HEK293 (cell line): ENCODE results near the gene TNFRSF1A.
"Not testable (repeated sequence)": the region's sequence is repeated elsewhere in the genome, so short reads cannot be mapped to it uniquely, and the experiment has no call there.

Source experiments
- CTCF ChIA-PET: fragments of 350-600 bp; formaldehyde crosslinking; extraction: SDS; loops from one replicate; lab custom pipeline; 2021; ENCODE audit warnings: antibody characterized with exemption; lab: Yijun Ruan, JAX
- POLR2A ChIA-PET: fragments of 300-600 bp; formaldehyde crosslinking; extraction: SDS; loops from one replicate; lab custom pipeline; 2020; ENCODE audit warnings: antibody characterized with exemption, inconsistent platforms; lab: Yijun Ruan, JAX
- H3K27ac ChIP-seq: fragments of 200-500 bp; sonication (Bioruptor generic); 2 replicates; pipeline ENCODE4 v1.5.1; 2014; ENCODE audit warnings: low read depth, low read length, control low read depth, inconsistent platforms; ENCODE audit errors: extremely low read depth
- H3K36me3 ChIP-seq, 2 experiments: fragments of 200-500 bp in 1 of 2; sonication (Bioruptor generic) in 1 of 2; 1 replicate in 1 of 2; 2 replicates in 1 of 2; pipeline ENCODE4 v1.5.1; 2014 to 2017; ENCODE audit warnings: inconsistent platforms in 2 of 2, low read length in 2 of 2; ENCODE audit not compliant: control insufficient read depth in 2 of 2, insufficient read depth in 1 of 2
- H3K4me1 ChIP-seq: fragments of 200-500 bp; sonication (Bioruptor generic); 2 replicates; pipeline ENCODE4 v1.5.1; 2014; ENCODE audit warnings: mild to moderate bottlenecking, low read length, inconsistent platforms; ENCODE audit not compliant: control insufficient read depth, insufficient read depth
- H3K4me3 ChIP-seq: 2 replicates; pipeline ENCODE4 v1.5.1; 2011; ENCODE audit warnings: low read depth, mild to moderate bottlenecking, control low read depth, low read length, moderate library complexity
- H3K9me3 ChIP-seq: fragments of 200-500 bp; sonication (Bioruptor generic); 2 replicates; pipeline ENCODE4 v1.5.1; 2014; ENCODE audit warnings: low read depth, low read length, inconsistent platforms; ENCODE audit not compliant: control insufficient read depth, insufficient read depth
- BCL6B ChIP-seq: fragments of 450-650 bp; formaldehyde crosslinking; IDR thresholded peaks from 2 replicates; pipeline ENCODE4 v1.5.1; 2017; ENCODE audit warnings: missing biosample characterization, missing genetic modification characterization
- HOXD13 ChIP-seq: sonication (generic); formaldehyde crosslinking; IDR thresholded peaks from 2 replicates; pipeline ENCODE4 v1.8.0; 2022; ENCODE audit warnings: missing genetic modification reagents, borderline replicate concordance
- MYNN ChIP-seq: fragments of 450-650 bp; formaldehyde crosslinking; IDR thresholded peaks from 2 replicates; pipeline ENCODE4 v1.5.1; 2016; ENCODE audit warnings: missing biosample characterization, missing genetic modification characterization, borderline replicate concordance
- OSR2 ChIP-seq: fragments of 450-650 bp; formaldehyde crosslinking; IDR thresholded peaks from 2 replicates; pipeline ENCODE4 v1.5.1; 2016; ENCODE audit warnings: missing biosample characterization, missing genetic modification characterization
- PBX3 ChIP-seq: sonication (generic); formaldehyde crosslinking; IDR thresholded peaks from 2 replicates; pipeline ENCODE4 v1.8.1; 2022; ENCODE audit warnings: mild to moderate bottlenecking, moderate library complexity, missing genetic modification reagents
- SETDB1 ChIP-seq: IDR thresholded peaks from one replicate; pipeline ENCODE4 v1.6.1; 2017; ENCODE audit warnings: mild to moderate bottlenecking, low read length, moderate library complexity, mixed read lengths; ENCODE audit not compliant: insufficient read length
- SP7 ChIP-seq: fragments of 450-650 bp; formaldehyde crosslinking; IDR thresholded peaks from 2 replicates; pipeline ENCODE4 v1.5.1; 2016; ENCODE audit warnings: missing biosample characterization, missing genetic modification characterization
- TSHZ1 ChIP-seq: fragments of 450-650 bp; formaldehyde crosslinking; IDR thresholded peaks from 2 replicates; pipeline ENCODE4 v1.5.1; 2016; ENCODE audit warnings: missing biosample characterization, missing genetic modification characterization, borderline replicate concordance
- ZBTB17 ChIP-seq: fragments of 450-650 bp; formaldehyde crosslinking; IDR thresholded peaks from 2 replicates; pipeline ENCODE4 v1.5.1; 2016; ENCODE audit warnings: missing biosample characterization, missing genetic modification characterization
- ZNF146 ChIP-seq: fragments of 450-650 bp; formaldehyde crosslinking; IDR thresholded peaks from 2 replicates; pipeline ENCODE4 v1.5.1; 2016; ENCODE audit warnings: missing biosample characterization, missing genetic modification characterization
- ZNF148 ChIP-seq: fragments of 450-650 bp; formaldehyde crosslinking; IDR thresholded peaks from 2 replicates; pipeline ENCODE4 v1.5.0; 2017; ENCODE audit warnings: missing biosample characterization, missing genetic modification characterization, borderline replicate concordance
- ZNF19 ChIP-seq: fragments of 450-650 bp; formaldehyde crosslinking; IDR thresholded peaks from 2 replicates; pipeline ENCODE4; 2016; ENCODE audit warnings: missing biosample characterization, missing genetic modification characterization, low read depth
- ZNF214 ChIP-seq: fragments of 450-650 bp; formaldehyde crosslinking; IDR thresholded peaks from 2 replicates; pipeline ENCODE4 v1.5.1; 2017; ENCODE audit warnings: missing biosample characterization, mild to moderate bottlenecking, missing genetic modification characterization, borderline replicate concordance
- ZNF362 ChIP-seq: fragments of 450-650 bp; formaldehyde crosslinking; IDR thresholded peaks from 2 replicates; pipeline ENCODE4 v1.5.1; 2016; ENCODE audit warnings: missing biosample characterization, missing genetic modification characterization
- ZNF391 ChIP-seq: fragments of 450-650 bp; formaldehyde crosslinking; IDR thresholded peaks from 2 replicates; pipeline ENCODE4 v1.5.1; 2016; ENCODE audit warnings: low read depth, missing biosample characterization, missing genetic modification characterization, borderline replicate concordance
- ZNF426 ChIP-seq: fragments of 450-650 bp; formaldehyde crosslinking; IDR thresholded peaks from 2 replicates; pipeline ENCODE4 v1.5.1; 2017; ENCODE audit warnings: missing biosample characterization, missing genetic modification characterization, mild to moderate bottlenecking, inconsistent platforms, moderate library complexity
- ZNF449 ChIP-seq: fragments of 450-650 bp; formaldehyde crosslinking; IDR thresholded peaks from 2 replicates; pipeline ENCODE4 v1.5.1; 2017; ENCODE audit warnings: missing biosample characterization, mild to moderate bottlenecking, missing genetic modification characterization, moderate library complexity
- ZNF544 ChIP-seq: fragments of 450-650 bp; formaldehyde crosslinking; IDR thresholded peaks from 2 replicates; pipeline ENCODE4 v1.5.0; 2017; ENCODE audit warnings: missing biosample characterization, missing genetic modification characterization
- ZNF549 ChIP-seq: fragments of 450-650 bp; IDR thresholded peaks from 2 replicates; pipeline ENCODE4 v1.5.1; 2018; ENCODE audit warnings: missing biosample characterization, missing genetic modification characterization, mild to moderate bottlenecking, inconsistent platforms, moderate library complexity
- ZNF658 ChIP-seq: fragments of 450-650 bp; formaldehyde crosslinking; IDR thresholded peaks from 2 replicates; pipeline ENCODE4; 2016; ENCODE audit warnings: missing biosample characterization, missing genetic modification characterization

Gene TNFRSF1A

GRCh38 chr12:6289081-6289480, 52.8 kb downstream of the TNFRSF1A start:
- H3K9me3 ChIP-seq, H3K4me1 ChIP-seq, H3K4me3 ChIP-seq, H3K27ac ChIP-seq, H3K36me3 ChIP-seq, POLR2A ChIA-PET: not testable (repeated sequence)
- CTCF ChIA-PET: interaction anchor here (1.2 to 3.6 kb wide), 3 partner anchors 9 to 251 kb away, joined by 4 to 17 read pairs (median 4); no protein-coding TSS in a partner anchor

- Histone ChIP-seq H3K27ac (no peak overlapping the region), H3K4me1 (no peaks in the 10 kb centered on the region), H3K36me3 (no peaks in the 10 kb centered on the region), H3K4me3 (no peak overlapping the region), H3K9me3 (no peaks in the 10 kb centered on the region)
- ChIA-PET POLR2A (no interaction called here), CTCF (interaction anchor here (0.6 to 6.1 kb wide), 8 partner anchors 9 to 455 kb away, joined by 3 to 74 read pairs (median 4); no protein-coding TSS in a partner anchor)
- TF ChIP-seq ZNF544 (tag by site-specific recombination): no peak
- TF ChIP-seq ZNF391 (tag by site-specific recombination): no peak
- TF ChIP-seq SETDB1: no peak
- TF ChIP-seq ZNF146: no peak
- no peak for TF ChIP-seq MYNN
- TF ChIP-seq ZNF449: no peak
- no peak for TF ChIP-seq BCL6B (tag by site-specific recombination)
- no peak for TF ChIP-seq ZNF658 (tag by site-specific recombination)
- no peak for TF ChIP-seq ZNF426 (tag by site-specific recombination)
- TF ChIP-seq PBX3: no peak
- no peak for TF ChIP-seq ZBTB17 (tag by site-specific recombination)
- no peak for TF ChIP-seq TSHZ1 (tag by site-specific recombination)
- no peak for TF ChIP-seq ZNF214 (tag by site-specific recombination)
- no peak for TF ChIP-seq SP7 (tag by site-specific recombination)
- no peak for TF ChIP-seq ZNF148
- no peak for TF ChIP-seq HOXD13 (CRISPR knock-in tag)
- TF ChIP-seq ZNF549 (tag by site-specific recombination): no peak
- no peak for TF ChIP-seq OSR2
- no peak for TF ChIP-seq ZNF362 (tag by site-specific recombination)
- TF ChIP-seq ZNF19: no peak
Observed at GRCh38 chr12:6288235-6288634, 53.6 kb downstream of the TNFRSF1A start.
